Adipose tissue (tissue), 3 donors: ENCODE results near the gene DBR1. TPM values are rescaled to one million over a fixed set of nuclear protein-coding genes. Genes with fewer than 3 reads are reported as not detected.
"Not testable (repeated sequence)": the region's sequence is repeated elsewhere in the genome, so short reads cannot be mapped to it uniquely, and the experiment has no call there.

ENCODE experiments used
- H3K27ac ChIP-seq: one replicate; pipeline ENCODE4 v1.5.1; 2013; ENCODE audit warnings: low read depth, low read length
- WGBS, 3 donors: extraction: QIAGEN DNeasy Blood & Tissue Kit; methylation state at CpG; one replicate each; pipeline ENCODE4 v1.1.7; 2013; 5-methylcytosine and 5-hydroxymethylcytosine counted together
- polyA plus RNA-seq, 3 donors: library from polyadenylated mRNA; stranded (reverse); fragments of 200-250 nt; gene quantifications; one replicate each; pipeline ENCODE4 v1.2.3, GENCODE V29; 2013
- donor health status: healthy with polysubstance abuse.
- donor health status: Bipolar disorder and iron deficiency.
- donor health status: healthy.

The DBR1 gene
- polyA plus RNA-seq, 3 donors, result 4.3 to 7.0 (median 5.5) TPM

- WGBS, 3 donors, result 4 to 6% (median 6%) methylated on average over 17 of the region's 17 CpGs
- H3K27ac ChIP-seq, result peak overlapping the region; percentile 82
These were observed 13.5 kb upstream of the DBR1 start for GRCh38 chr3:138188013-138188730.

- H3K27ac ChIP-seq, result peak within 1 kb of the TSS; percentile 82
- WGBS, 3 donors, result 1% methylated on average over 50 to 59 of the region's 59 CpGs
These were observed 12.7 kb upstream of the DBR1 start, which contains the start of gene ARMC8 for GRCh38 chr3:138187296-138188012. Gene ARMC8, plus strand, starts transcription at chr3:138187301. Its CDS starts 254 bp downstream, at chr3:138187555.

GRCh38 chr3:138186803-138187295, 12.1 kb upstream of the DBR1 start:
- WGBS, 3 donors, result 0 to 1% (median 0%) methylated on average over 25 of the region's 25 CpGs
- peak overlapping the region; percentile 82 for H3K27ac ChIP-seq

- WGBS, 3 donors, result 59 to 83% (median 75%) methylated on average over 2 of the region's 2 CpGs
- H3K27ac ChIP-seq, result no peak overlapping the region
These were observed 11.5 kb upstream of the DBR1 start for GRCh38 chr3:138186221-138186620.

- H3K27ac ChIP-seq, result no peak overlapping the region
- WGBS, 3 donors, result 36 to 47% (median 43%) methylated on average over 3 of the region's 3 CpGs
These were observed 10.3 kb upstream of the DBR1 start for GRCh38 chr3:138184994-138185393.

GRCh38 chr3:138180375-138181029, 5.8 kb upstream of the DBR1 start:
- WGBS, 3 donors, result 3 to 15% (median 13%) methylated on average over 2 of the region's 2 CpGs

GRCh38 chr3:138173769-138174420, 826 bp downstream of the DBR1 start:
- H3K27ac ChIP-seq, result no peak overlapping the region
- WGBS, 3 donors, result 57 to 68% (median 67%) methylated on average over 13 of the region's 13 CpGs

More at GRCh38 chr3:138180375-138181029, 5.8 kb upstream of the DBR1 start:
- no peak overlapping the region for H3K27ac ChIP-seq

GRCh38 chr3:138172625-138173024, 2.1 kb downstream of the DBR1 start:
- WGBS, 3 donors, result 56 to 89% (median 62%) methylated on average over 2 of the region's 2 CpGs
- no peak overlapping the region for H3K27ac ChIP-seq

GRCh38 chr3:138165061-138165460, 9.7 kb downstream of the DBR1 start:
- WGBS, 3 donors, result 99 to 100% (median 100%) methylated on average over 2 of the region's 2 CpGs
- H3K27ac ChIP-seq, result no peak overlapping the region

GRCh38 chr3:138157743-138158142, 17.0 kb downstream of the DBR1 start:
- no peak overlapping the region for H3K27ac ChIP-seq
- WGBS, 3 donors, result 94 to 96% (median 94%) methylated on average over 4 of the region's 4 CpGs

- no peak overlapping the region for H3K27ac ChIP-seq
These were observed 20.2 kb downstream of the DBR1 start for GRCh38 chr3:138154534-138154933.

GRCh38 chr3:138148503-138148902, 26.2 kb downstream of the DBR1 start:
- 56 to 71% (median 68%) methylated on average over 4 of the region's 4 CpGs for WGBS, 3 donors
- no peak overlapping the region for H3K27ac ChIP-seq

GRCh38 chr3:138142181-138142580, 32.5 kb downstream of the DBR1 start:
- 95 to 98% (median 96%) methylated on average over 3 of the region's 3 CpGs for WGBS, 3 donors
- H3K27ac ChIP-seq, result not testable (repeated sequence)

GRCh38 chr3:138140940-138141339, 33.8 kb downstream of the DBR1 start:
- no peak overlapping the region for H3K27ac ChIP-seq

GRCh38 chr3:138139691-138140090, 35.0 kb downstream of the DBR1 start:
- 28 to 42% (median 30%) methylated on average over 2 of the region's 2 CpGs for WGBS, 3 donors

GRCh38 chr3:138137861-138138260, 36.9 kb downstream of the DBR1 start:
- H3K27ac ChIP-seq, result no peak overlapping the region
- WGBS, 3 donors, result 41 to 74% (median 47%) methylated on average over 2 of the region's 2 CpGs

More at GRCh38 chr3:138139691-138140090, 35.0 kb downstream of the DBR1 start:
- H3K27ac ChIP-seq, result no peak overlapping the region

- H3K27ac ChIP-seq, result no peak overlapping the region
These were observed 38.5 kb downstream of the DBR1 start for GRCh38 chr3:138136201-138136600.

GRCh38 chr3:138135833-138136194, 38.9 kb downstream of the DBR1 start:
- no peak overlapping the region for H3K27ac ChIP-seq
- WGBS, 3 donors, result 22 to 59% (median 52%) methylated on average over 2 of the region's 2 CpGs

More at GRCh38 chr3:138136201-138136600, 38.5 kb downstream of the DBR1 start:
- WGBS, 3 donors, result 36 to 50% (median 38%) methylated on average over 3 of the region's 3 CpGs
